Hematopoietic multipotent progenitor cell treated with erythropoietin and hydrocortisone succinate and interleukin-3 and kit ligand, for 8 days (in vitro differentiated cells): ENCODE data around the gene UBAC2.

Experiments used
- DNase-seq: peaks from one replicate; pipeline ENCODE4 v3.0.0-alpha.2; 2015

UBAC2 gene

DNA sequence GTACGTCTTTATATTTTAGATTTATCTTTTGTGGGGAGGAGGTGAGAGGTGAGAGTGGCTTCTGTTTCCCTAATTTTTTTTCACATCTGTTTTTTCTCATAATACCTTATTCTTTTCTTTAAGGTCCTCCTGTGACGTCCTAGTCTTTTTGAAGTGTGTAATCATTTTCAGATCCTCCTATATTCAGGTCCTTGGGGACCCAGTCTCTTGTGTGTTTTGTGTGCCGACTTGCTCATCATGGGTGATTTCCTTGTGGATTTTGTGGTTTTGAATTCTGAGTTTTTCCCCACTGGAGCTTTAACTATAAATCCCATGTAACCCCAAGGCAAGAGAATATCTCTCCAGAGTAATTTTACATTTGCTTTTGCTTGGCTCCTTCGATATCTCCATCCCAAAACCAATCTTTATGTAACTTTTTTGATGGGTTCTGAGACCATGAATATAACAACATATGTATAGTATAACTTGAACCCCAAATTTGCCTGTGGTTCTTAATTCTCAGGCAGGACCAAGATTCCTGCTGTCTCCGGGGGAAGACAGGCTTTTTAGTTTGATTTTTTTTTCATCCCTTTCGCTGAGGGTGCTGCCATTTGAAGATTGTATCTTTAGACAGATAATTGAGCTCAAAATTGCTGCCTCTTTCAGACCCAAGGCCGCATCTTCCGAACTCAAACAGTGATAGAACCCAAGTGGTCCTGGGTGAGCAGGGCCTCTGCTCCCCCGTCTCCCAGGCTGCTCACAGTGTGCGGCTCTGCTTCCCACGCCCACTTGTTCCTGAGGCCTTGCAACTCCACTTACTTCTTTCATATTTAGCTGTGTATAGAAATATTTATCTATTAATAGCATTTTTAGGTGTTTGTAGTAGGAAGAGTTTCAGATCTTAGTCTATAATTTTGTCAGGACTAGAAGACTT lies 165.7 kb downstream of the UBAC2 start:
- no peak for DNase-seq

DNA sequence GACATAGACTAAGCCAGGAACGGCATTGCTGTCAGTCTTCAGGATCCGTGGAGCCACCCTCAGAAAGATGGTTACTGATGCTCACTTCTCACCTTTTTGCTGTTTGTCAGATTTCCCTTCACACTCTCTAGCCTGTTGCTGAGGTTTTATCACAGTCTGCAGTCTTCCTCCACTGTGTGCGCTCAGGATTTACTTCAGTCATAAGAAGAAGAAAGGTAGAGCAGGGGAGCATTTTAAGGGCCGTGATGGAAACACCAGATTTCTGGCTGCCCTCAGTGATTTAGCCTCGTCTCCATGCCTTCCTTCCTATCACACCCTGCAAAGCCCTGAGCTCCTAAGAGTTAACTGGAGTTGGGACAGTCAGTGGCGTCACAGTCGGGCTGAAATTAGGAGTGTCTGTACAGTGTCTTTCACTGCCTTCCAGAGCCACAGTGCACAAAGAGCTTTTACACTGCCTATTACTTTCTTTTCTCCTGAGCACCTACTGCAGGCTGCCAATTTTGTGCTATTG lies 166.5 kb downstream of the UBAC2 start:
- DNase-seq = no peak

DNA sequence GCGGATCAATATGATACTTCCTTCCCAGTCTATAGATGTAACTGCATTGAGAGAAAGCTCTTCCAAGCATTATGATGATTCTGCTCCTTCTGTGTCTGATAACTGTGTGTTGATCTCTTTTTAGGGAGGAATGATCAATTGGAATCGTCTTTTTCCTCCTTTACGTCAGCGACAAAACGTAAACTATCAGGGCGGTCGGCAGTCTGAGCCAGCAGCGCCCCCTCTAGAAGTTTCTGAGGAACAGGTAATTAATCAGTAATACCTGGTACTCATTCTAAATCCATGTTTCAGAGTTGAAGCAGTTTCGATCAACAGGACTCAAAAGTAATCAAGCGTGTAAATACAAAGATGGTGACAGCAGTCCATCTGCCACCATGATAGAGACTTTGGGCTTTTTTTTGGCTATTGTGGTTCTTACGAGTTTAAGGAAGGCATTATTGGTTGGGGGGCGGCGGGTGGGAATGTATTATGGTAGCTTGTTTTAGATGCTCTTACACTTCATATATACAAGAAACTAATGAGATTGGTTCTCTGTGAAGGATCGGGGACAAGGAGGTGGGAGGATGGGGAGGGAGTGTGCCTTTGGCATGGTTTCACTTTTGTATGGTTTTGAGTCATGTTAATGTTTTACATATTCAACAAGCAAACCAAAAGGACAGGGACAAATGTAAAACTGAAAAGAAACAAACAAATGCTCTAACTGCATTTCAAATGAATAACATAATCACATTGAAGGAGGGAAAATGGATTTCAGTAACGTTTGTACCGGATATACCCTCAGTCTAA lies 167.2 kb downstream of the UBAC2 start:
- no peak for DNase-seq

DNA sequence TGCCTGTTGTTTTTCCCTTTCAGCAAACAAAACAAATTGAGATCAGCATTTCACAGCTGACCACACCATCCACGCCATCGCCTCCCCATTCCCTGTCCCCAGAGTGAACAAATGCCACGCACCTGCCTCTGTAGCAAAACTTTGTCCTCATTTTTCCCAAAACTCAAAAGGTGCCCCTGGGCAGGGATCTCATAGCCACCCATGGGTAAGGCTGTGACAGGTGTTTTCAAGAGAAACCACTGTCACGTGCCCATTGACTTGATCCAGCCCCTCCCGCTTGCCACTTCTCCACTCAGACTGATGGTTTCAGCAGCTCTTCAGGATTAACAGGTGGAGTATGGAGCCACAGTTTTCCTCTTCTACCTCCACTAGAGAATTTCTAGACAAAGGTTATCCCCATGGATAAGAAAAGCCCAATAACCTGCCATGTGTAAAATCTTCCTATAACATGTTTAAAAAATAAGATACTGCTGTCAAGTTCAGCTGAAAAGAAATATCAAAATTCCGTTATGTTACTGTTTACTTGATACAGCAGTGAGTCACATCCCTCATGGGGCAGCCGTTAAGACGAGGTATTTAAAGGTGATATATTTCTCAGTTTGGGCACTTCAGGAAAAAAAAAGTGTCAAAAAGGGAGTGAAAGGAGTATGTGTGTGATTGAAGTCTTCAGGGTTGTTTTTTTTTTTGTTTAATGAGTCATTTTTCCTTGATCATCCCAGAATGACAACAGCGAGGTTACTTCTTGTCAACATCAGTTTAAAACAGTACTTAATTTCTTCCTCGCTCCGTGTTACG lies 170.0 kb downstream of the UBAC2 start:
- DNase-seq = no peak

DNA sequence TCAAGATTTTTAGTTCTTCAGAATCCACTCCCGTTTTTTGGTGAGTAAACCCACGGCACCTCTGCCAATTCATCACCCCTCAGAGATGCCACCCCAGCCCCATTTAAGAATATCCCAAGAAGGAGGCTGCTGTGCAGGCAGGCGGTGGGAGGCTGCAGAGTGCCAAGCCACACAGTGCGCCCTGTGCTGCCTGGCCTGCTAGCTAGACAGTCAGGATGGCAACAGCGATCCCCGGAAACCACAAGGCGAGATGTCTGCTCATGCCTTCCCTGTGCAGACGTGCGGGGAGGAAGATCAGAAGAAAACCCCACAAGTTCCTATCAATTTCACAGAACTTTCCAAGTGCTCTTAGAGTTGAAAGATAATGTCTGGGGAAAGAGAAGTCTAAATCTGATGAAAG lies 171.3 kb downstream of the UBAC2 start:
- no peak for DNase-seq

DNA sequence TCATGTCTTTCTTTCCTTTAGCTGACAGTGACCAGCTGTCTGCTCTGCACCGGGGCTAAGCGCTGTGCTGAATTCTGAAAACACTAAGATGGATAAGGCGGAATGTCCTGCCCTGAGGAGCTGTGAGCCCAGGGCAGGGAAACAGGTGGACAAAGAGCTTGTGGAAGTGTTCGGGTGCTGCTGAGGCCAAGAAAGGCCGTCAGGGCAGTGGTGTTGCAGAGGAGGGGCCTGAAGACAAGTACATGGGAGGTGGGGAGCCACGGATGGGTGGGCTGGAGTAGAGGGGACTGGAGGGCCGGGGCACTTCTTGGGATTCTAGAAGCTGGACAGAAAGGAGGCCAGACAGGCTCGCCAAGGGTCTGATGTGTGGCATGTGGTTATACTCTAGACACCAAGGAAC lies 172.8 kb downstream of the UBAC2 start:
- DNase-seq = no peak

DNA sequence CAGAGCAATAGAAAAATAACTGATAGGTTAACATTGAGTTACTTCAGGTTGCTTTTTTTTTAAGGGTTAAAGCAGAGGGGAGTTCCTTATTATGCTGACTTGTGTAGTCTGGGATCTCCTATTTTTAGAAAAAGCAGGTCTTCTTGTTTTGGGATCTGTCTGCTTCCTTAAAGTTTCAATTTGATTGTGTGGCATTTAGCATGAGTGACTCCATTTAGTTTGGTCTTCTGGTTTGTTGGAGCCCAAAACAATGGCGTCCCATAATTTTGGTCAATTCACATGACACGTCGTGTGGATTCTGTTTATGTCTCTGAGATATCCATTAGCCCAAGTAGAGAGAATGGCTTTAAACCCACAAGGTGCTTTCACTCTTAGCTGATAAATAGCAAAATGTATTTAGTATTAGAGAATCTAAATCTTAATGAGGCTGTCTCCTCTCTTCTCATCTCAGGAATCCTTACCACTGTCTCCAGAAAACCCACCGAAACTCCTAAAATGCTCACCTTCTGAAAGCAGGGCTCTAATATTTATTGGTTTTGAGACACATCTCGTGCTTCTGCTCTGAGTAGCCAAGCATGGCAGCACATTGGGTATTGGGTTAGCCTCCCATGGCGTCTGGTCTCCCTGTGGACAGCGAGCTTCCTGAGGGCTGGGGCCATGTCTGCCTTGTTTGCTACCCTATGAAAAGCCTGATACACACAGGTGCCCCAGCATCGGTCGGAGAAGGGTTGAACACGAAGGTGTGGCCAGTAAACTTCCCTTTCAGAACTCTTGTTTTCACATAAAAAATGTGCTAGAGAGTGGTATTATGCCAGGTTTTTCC lies 173.7 kb downstream of the UBAC2 start:
- no peak for DNase-seq

DNA sequence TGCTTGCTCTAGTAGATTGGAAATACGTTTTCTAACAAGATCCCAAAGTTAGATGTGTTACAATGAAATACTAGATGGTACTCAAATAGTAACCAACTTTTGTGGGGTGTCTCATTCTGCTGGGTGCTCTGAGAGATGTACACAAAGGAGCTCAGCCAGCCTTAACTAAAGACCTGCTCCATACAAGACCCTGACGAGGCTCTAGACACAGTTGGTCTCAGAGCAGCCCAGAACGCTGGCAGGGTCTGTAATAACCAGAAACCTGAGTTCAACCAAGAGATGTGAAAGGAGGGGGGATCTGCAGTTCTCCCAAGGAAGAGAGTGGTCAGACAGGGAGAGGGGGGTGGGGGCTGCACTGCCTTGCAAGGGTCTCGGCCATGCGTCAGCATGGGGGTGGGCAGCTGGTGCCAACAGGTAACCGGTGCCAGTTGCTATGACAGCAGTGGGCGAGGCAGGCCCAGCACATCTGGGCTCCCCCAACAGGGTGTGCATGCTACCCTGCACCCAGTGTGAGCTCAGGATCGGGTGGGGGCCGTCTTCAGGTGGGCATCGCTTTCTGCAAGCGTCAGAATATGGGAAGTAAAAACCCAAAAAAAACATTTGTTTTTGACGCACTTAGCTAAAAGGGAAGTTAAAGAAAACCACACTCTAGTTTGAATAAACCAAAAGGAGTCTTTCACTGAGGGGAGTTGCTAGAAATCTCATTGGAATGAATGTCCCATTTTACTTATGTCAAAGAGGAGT lies 174.5 kb downstream of the UBAC2 start:
- no peak for DNase-seq

DNA sequence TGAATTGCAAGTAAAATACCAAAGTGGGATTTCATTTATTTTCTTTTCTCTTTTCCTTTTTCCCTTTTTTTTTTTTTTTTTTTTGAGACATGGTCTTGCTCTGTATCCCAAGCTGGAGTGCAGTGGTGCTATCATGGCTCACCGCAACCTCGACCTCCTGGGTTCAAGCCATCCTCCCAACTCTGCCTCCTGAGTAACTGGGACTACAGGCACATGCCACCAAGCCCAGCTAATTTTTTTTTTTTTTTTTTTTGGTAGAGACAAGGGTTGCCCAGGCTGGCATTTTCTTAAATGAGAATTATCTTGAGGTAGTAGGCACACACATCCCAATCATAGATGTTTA lies 175.1 kb downstream of the UBAC2 start:
- no peak for DNase-seq

DNA sequence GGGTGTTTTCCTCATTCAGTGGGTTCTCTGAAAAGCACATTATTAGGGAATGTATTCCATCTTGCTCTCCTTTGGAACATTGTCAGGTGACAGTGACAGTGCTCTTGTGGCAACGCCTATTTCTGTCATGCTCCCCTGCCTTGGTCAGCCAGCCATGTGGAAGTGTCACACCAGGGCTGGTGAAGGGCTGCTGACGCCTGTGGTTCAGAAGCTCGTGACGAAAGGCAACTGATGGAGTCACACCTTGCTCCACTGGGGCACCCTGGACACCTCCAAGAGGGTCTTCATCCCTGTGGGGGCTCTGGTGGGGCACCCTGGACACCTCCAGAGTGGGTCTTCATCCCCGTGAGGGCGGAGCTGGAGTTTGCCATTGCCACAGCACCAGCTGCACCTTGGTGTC lies 175.5 kb downstream of the UBAC2 start:
- DNase-seq = no peak

DNA sequence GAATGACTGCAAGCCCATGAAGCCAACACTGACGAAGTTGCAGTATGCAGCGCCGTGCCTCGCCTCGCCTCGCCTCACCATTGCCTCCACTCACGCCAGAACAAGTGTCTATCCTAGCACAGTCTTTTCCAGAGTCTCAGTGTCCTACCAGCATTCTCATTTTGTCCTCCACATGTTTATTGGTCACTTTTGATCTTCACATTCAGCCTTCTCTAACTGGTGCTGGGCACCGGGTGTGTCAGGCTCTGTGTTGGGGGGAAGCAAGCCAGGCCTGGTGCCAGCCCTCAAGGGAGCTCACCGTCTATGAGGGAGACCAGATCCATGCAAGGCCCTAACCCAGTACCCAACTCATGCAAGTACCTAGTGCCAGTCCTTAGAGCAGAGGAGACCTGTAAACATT lies 176.3 kb downstream of the UBAC2 start:
- DNase-seq = no peak

DNA sequence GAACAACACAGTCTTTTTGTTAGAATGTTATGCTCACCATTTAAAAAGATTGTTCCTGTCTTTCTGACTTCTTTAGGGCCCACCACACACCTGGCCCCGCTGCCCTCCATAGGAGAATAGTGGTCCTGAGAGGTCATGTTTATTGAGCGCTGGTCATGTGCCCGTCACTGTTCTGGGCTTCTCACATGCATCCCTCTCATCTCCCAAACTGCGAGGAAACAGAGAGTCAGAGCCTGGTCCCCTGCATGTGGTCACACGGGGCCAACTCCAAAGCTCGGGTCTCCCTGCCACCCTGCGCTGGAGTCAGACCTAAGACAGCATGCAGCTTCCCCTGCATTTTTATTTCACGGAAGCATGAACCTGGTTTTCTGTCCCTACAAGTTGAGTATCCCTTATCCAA lies 177.0 kb downstream of the UBAC2 start:
- no peak for DNase-seq

DNA sequence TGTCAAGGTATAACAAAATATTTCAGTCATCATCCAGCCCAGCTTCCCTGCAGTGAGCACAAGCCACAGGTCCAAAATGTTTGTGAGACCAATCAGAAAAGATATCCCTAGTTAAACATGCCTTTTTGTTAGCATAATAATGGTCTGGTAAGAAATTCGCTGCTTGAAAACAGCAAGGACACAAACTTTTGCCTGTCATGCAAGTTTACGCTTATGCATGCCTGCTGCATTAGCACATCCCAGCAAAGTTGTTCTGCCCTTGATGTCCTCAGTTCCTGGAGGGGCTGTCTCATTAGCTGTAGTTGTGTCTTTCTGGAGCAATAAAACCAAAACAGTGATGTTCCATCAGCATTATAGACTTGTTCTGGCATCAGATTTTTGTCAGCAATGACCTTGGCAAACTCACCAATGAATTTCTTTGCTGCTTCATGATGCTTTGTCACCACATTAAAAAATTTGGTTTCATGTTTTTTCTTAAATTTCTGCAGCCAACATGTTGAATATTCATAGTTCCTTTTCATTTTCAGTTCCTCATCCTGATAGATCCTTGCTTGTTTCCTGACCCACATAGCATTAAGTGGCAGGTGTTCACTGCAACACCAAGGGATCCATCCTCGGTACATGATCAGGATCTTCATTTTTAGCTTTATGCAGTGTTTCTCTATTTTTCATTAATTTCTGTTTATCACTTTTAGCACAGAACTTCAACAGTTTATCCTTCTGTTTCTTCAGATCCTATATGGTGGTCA lies 178.5 kb downstream of the UBAC2 start:
- no peak for DNase-seq

DNA sequence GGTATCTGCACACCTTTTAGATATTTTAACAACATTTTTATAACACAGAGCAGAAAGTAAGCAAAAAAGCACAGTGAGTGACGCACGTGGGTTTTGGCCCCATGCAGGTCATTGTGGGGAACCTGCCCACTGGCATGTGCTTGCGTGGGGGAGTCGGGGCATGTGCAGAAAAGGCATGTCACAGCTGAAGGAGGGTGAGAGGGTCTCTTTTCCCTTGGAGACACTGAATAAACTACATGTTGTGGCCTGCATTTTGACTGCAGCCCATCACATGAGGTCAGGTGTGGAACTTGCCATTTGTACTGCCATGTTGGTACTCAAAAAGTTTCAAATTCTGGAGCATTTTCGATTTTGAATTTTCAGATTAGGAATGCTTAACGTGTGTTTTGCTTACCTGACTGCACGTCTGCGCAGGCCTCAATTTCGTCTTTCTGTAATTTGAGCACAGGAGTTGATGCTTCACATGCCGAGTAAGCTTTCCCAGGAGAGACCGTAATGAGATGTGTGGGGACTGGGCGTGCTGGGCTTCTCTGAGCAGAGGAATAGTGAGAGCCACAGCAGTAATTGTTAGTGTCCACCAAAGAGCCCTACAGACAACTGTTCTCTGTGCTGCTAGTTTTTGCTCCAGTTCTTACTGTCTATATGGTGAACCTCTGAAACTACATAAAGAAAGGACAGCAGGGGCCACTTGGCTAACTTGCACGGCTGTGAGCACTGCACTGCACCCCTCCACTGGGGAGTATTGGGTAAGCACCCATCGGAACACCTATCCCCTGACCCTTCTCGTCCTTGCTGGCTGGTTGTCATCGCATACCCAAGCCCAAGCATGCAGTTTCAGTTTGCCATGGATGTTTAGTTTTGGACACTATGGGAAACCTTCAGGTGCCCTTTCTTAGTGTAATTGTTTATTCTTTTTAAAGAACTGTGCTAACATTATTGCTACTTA lies 179.5 kb downstream of the UBAC2 start:
- no peak for DNase-seq

DNA sequence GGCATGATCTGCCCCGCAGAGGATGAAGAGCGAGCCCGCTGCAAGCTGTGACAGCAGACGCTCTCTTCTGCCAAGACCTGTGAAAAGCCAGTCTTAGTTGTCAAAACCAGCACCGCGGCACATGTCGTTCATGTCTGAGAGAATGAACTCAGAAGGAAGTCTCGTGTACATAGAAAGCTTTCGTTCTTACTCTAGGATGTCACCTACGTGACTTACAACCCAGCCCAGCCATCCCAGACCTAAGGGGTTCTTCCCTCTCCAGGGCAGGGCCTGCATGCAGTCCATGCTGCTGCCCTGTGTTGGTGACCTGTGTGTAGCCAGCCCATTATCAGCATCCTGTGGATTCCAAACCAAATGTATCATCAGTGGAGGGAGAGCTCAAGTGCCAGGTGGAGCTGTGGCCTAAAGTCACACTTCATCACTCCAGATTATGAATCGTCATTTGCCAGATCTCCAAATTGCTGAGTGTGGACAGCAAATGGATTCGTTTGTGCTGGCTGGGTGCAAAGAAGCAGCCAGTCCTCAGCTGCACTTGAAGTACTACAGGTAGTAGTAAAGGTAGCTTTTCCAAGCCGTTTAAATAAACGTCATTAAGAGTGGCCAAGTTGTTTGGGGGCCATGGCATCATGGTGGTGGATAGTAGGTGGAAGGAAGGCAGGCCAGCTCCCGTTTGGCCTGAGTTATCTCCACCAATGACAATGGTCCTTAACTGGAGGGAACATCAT lies 180.4 kb downstream of the UBAC2 start:
- DNase-seq = no peak

DNA sequence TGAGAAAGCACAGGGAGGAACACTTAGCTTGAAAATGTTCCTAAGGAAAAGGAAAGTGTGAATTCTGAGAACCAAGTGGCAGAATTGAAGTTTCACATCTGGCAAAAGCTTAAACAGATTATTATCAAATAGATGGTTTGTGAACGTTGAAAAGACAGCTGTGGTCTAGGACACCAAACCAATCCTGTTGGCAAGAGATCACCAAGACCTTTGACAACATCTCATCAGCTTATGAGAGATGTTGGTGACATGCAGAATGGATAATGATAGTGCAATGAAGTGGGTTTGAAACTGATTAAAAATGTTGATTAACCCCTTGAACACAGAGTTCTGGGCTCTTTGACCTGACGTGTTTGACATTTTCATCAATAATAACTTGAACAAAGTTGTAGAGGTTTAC lies 181.1 kb downstream of the UBAC2 start:
- no peak for DNase-seq

DNA sequence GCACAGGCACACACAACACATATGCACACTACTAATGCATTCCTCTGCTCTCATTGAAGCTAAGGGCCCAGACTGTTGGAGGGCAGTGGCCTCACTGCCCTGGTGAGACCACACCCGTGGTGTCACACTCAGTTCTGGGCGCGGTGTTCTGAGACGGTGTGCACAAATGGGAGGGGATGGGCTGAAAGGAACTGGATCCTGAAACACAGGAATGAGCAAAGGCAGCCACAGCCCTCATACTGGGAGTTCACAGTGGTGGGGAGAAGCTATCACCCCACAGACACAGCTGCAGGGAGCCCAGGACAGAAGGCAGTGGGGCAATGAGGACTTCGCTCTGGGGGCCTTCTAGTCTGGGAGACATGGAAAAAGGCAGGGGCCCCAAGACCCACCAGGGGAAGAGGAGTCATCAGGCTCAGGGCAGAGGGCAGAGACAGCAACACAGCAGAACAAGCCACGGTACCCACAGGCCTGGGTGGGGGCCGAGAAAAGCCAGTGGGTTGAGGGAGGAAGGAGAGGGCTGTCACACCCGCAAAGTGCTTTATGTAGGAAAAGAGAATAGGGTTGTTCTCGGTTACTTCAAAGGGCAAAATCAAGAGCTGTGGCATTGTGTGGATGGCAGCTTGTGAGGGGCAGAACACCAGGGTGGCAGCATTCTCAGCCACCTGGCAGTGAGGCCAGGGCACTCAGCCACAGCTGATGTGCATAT lies 181.9 kb downstream of the UBAC2 start:
- peak; percentile 45 for DNase-seq

DNA sequence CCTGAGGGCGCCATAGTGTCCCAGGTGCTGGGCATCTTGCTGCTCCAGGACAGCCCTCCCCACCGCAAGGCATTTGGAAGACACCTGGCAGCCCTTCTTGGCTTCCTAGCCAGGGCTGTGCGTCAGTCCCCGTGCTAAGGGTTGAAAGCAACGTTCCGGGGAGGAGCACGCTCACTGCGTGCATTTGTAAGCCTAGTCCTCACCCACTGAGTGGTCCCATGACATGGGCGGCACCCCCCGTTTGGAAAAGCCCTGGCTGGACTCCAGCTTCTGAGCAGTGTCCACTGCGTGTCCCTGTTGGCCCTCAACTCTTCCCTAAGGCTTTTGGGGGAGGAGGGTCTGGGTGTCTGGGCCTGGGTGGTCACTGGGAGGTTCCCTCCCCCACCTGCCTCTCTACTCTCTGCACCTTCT lies 182.9 kb downstream of the UBAC2 start:
- no peak for DNase-seq
